IMR-90 (cell line): ENCODE data around the gene LYPD3. TPM values are rescaled to one million over a fixed set of nuclear protein-coding genes. Genes with fewer than 3 reads are reported as not detected.

Experiments used
- ATAC-seq: fragments of 200-7000 bp; cut with Tn5 transposase; 2 replicates; pipeline ENCODE4 v1.9.1; 2020; ENCODE audit warnings: low read depth, mild to moderate bottlenecking, moderate library complexity
- BruUV-seq: library from RNA; stranded (reverse); fragments of 400-500 nt; replicated peaks from 2 replicates; lab custom pipeline; 2021; lab: Mats Ljungman, UMichigan
- CTCF ChIA-PET: fragments of 300-600 bp; formaldehyde crosslinking; extraction: SDS; loops from one replicate; lab custom pipeline; 2021; ENCODE audit warnings: antibody characterized with exemption; lab: Yijun Ruan, JAX
- POLR2A ChIA-PET: fragments of 300-600 bp; sonication (Branson Sonifier 250); formaldehyde crosslinking; loops from one replicate; lab custom pipeline; 2022; ENCODE audit warnings: antibody characterized with exemption; ENCODE audit not compliant: unreplicated experiment; lab: Charles Lee
- DNase-seq: peaks from one replicate; pipeline ENCODE4 v3.0.0; 2013
- H2AFZ ChIP-seq: replicated peaks from 2 replicates; pipeline ENCODE3; 2013; ENCODE audit warnings: low read length, mild to moderate bottlenecking; ENCODE audit not compliant: poor library complexity
- H2AK5ac ChIP-seq: 2 replicates; pipeline ENCODE4 v1.6.1; 2013; ENCODE audit warnings: low read depth, low read length, inconsistent platforms
- H2AK9ac ChIP-seq: replicated peaks from 2 replicates; pipeline ENCODE3; 2013; ENCODE audit warnings: mild to moderate bottlenecking, low read depth, low read length, moderate library complexity; ENCODE audit not compliant: poor library complexity
- H2BK120ac ChIP-seq: 2 replicates; pipeline ENCODE4 v1.6.1; 2013; ENCODE audit warnings: low read depth, low read length, inconsistent platforms
- H2BK15ac ChIP-seq: 3 replicates; pipeline ENCODE4 v1.6.1; 2013; ENCODE audit warnings: low read depth, low read length, inconsistent platforms
- H2BK20ac ChIP-seq: 2 replicates; pipeline ENCODE4 v1.6.1; 2013; ENCODE audit warnings: low read depth, mild to moderate bottlenecking, inconsistent platforms, low read length, moderate library complexity
- H2BK5ac ChIP-seq: 2 replicates; pipeline ENCODE4 v1.6.1; 2013; ENCODE audit warnings: mild to moderate bottlenecking, low read depth, low read length, inconsistent platforms; ENCODE audit not compliant: poor library complexity, severe bottlenecking
- H3K14ac ChIP-seq: replicated peaks from 2 replicates; pipeline ENCODE4 v1.6.1; 2013; ENCODE audit warnings: low read depth, low read length, inconsistent platforms
- H3K18ac ChIP-seq: 2 replicates; pipeline ENCODE4 v1.6.1; 2013; ENCODE audit warnings: low read depth, low read length, control low read depth
- H3K23ac ChIP-seq: 2 replicates; pipeline ENCODE4 v1.6.1; 2013; ENCODE audit warnings: low read depth, low read length, inconsistent platforms
- H3K27ac ChIP-seq: 2 replicates; pipeline ENCODE4 v1.5.1; 2013; ENCODE audit warnings: mild to moderate bottlenecking, control low read depth, low read length; ENCODE audit not compliant: insufficient read depth
- H3K27me3 ChIP-seq: 2 replicates; pipeline ENCODE4 v1.6.1; 2013; ENCODE audit warnings: low read length; ENCODE audit not compliant: control insufficient read depth, insufficient read depth
- H3K36me3 ChIP-seq: 2 replicates; pipeline ENCODE4 v1.6.1; 2013; ENCODE audit warnings: low read length, mixed read lengths; ENCODE audit not compliant: control insufficient read depth, insufficient read depth
- H3K4ac ChIP-seq: 2 replicates; pipeline ENCODE4 v1.6.1; 2013; ENCODE audit warnings: low read depth, low read length, inconsistent platforms
- H3K4me1 ChIP-seq: 2 replicates; pipeline ENCODE4 v1.6.1; 2013; ENCODE audit warnings: low read length, mixed read lengths; ENCODE audit not compliant: control insufficient read depth, insufficient read depth
- H3K4me2 ChIP-seq: 2 replicates; pipeline ENCODE4 v1.6.1; 2013; ENCODE audit warnings: low read depth, mild to moderate bottlenecking, control low read depth, low read length, moderate library complexity
- H3K4me3 ChIP-seq: 2 replicates; pipeline ENCODE4 v1.5.1; 2013; ENCODE audit warnings: low read depth, mild to moderate bottlenecking, control low read depth, low read length, moderate library complexity; ENCODE audit not compliant: insufficient read depth
- H3K56ac ChIP-seq: 2 replicates; pipeline ENCODE4 v1.6.1; 2013; ENCODE audit warnings: low read length, inconsistent platforms; ENCODE audit not compliant: insufficient read depth; ENCODE audit errors: extremely low read depth
- H3K79me1 ChIP-seq, 2 experiments: 2 replicates each; pipeline ENCODE4 v1.6.1; 2013; ENCODE audit warnings: low read length in 2 of 2, inconsistent platforms in 1 of 2, low read depth in 1 of 2
- H3K9ac ChIP-seq: 2 replicates; pipeline ENCODE4 v1.6.1; 2013; ENCODE audit warnings: low read depth, low read length, control low read depth
- H3K9me1 ChIP-seq: 2 replicates; pipeline ENCODE4 v1.6.1; 2013; ENCODE audit warnings: low read length, inconsistent platforms; ENCODE audit not compliant: insufficient read depth
- H3K9me3 ChIP-seq: 2 replicates; pipeline ENCODE4 v1.6.1; 2013; ENCODE audit warnings: low read length; ENCODE audit not compliant: control insufficient read depth, insufficient read depth
- H4K20me1 ChIP-seq: 2 replicates; pipeline ENCODE4 v1.6.1; 2013; ENCODE audit warnings: low read length, inconsistent platforms; ENCODE audit not compliant: insufficient read depth
- H4K5ac ChIP-seq: 2 replicates; pipeline ENCODE4 v1.6.1; 2013; ENCODE audit warnings: mild to moderate bottlenecking, low read depth, low read length, control low read depth
- H4K8ac ChIP-seq, 2 experiments: 2 replicates each; pipeline ENCODE4 v1.6.1; 2013; ENCODE audit warnings: low read depth in 2 of 2, low read length in 2 of 2, control low read depth in 1 of 2, inconsistent platforms in 1 of 2
- H4K91ac ChIP-seq: 2 replicates; pipeline ENCODE4 v1.6.1; 2013; ENCODE audit warnings: low read depth, low read length, inconsistent platforms; ENCODE audit not compliant: insufficient read depth
- MAZ ChIP-seq: IDR thresholded peaks from 2 replicates; pipeline ENCODE4 v1.6.1; 2012; ENCODE audit warnings: low read depth, mild to moderate bottlenecking, low read length, improper control_type of control experiment, moderate library complexity, borderline replicate concordance
- RCOR1 ChIP-seq: IDR thresholded peaks from 2 replicates; pipeline ENCODE4 v1.6.1; 2012; ENCODE audit warnings: mild to moderate bottlenecking, low read length, improper control_type of control experiment; ENCODE audit not compliant: insufficient replicate concordance
- RFX5 ChIP-seq: IDR thresholded peaks from 2 replicates; pipeline ENCODE4 v1.8.0; 2012; ENCODE audit warnings: low read depth, mild to moderate bottlenecking, low read length, moderate library complexity
- WGBS, 2 experiments: methylation state at CpG; one replicate each; pipeline versions ENCODE4 v1.1.5 to v1.1.7; 2013; ENCODE audit warnings: missing lambda C conversion rate in 2 of 2; ENCODE audit not compliant: insufficient read length in 1 of 2; ENCODE audit errors: extremely low coverage in 2 of 2; 5-methylcytosine and 5-hydroxymethylcytosine counted together
- dilution Hi-C: fragments of 300-500 bp; cut with HindIII; formaldehyde crosslinking; loops from one replicate; pipeline ENCODE4 v1.14.3; 2018; ENCODE audit warnings: low sequenced_read_pairs; ENCODE audit not compliant: unreplicated experiment
- in situ Hi-C: fragments of 300-500 bp; cut with MboI; formaldehyde crosslinking; loops from 3 replicates; pipeline ENCODE4 v1.14.3; 2019; ENCODE audit warnings: low sequenced_read_pairs, inconsistent platforms, mixed read lengths
- intact Hi-C: fragments of 100-400 bp; cut with micrococcal nuclease; formaldehyde crosslinking; loops from 2 replicates; pipeline ENCODE4 v1.10.0; 2022
- polyA plus RNA-seq, 3 experiments: library from polyadenylated mRNA; depleted of rRNA; stranded (reverse); fragments of >200 nt; gene quantifications; 2 replicates each; pipeline ENCODE4 v1.2.3, GENCODE V29; 2012; ENCODE audit warnings: low replicate concordance in 1 of 3
- total RNA-seq: library from RNA; depleted of rRNA; stranded (reverse); fragments of >200 nt; gene quantifications from 2 replicates; pipeline ENCODE4 v1.2.3, GENCODE V29; 2012
- TF ChIP-seq, protein P1 (sequence below): conservative IDR thresholded peaks from 2 replicates; pipeline ENCODE4 v1.5.1; 2012; ENCODE audit warnings: mild to moderate bottlenecking, low read depth, low read length, improper control_type of control experiment

The LYPD3 gene
- total and polyA plus RNA-seq, 2 of the 4 experiments (the other 2 are of a cell fraction), result 0.18 to 1.1 TPM

DNA sequence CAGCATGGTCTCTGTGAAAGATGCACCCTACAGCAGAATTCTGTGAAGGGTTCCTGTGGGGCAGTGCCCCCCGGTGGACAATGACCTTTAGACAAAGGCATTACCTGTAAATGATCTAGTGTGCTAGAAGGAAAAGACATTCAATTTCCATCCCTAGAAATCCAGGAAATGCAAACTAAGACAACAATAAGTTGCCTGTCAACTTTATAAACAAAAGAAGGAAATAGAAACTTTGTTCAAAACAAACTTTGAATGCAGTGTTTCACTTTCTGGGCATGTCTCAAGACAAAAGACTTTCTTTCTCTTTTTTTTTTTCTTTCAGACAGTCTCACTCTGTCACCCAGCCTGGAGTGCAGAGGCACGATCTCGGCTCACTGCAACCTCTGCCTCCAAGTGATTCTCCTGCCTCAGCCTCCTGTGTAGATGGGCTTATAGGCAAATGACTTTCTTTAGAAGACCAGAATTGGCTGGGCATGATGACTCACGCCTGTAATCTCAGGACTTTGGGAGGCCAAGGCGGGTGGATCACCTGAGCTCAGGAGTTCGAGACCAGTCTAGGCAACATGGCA is 35.2 kb downstream of the LYPD3 start:
- DNase-seq (no peak), ATAC-seq (no peak)
- H3K9me1 ChIP-seq, result no peaks in the 10 kb centered on the region
- BruUV-seq, result no TSS peak
- H4K8ac ChIP-seq, result no peak overlapping the region
- H4K20me1 ChIP-seq, result no peaks in the 10 kb centered on the region
- H3K79me1 ChIP-seq, result no peaks in the 10 kb centered on the region
- CTCF ChIA-PET, result no interaction called here
- no peaks in the 10 kb centered on the region for H3K9me3 ChIP-seq
- H2AFZ ChIP-seq, result no peak overlapping the region
- H3K4me1 ChIP-seq, result no peaks in the 10 kb centered on the region
- no peak overlapping the region for H3K23ac ChIP-seq
- no peak overlapping the region for H4K91ac ChIP-seq
- H2BK5ac ChIP-seq, result no peak overlapping the region
- H2AK5ac ChIP-seq, result no peak overlapping the region
- no peak overlapping the region for H2AK9ac ChIP-seq
- H3K27ac ChIP-seq, result no peak overlapping the region
- no peak overlapping the region for H2BK120ac ChIP-seq
- no CpG with 5 or more reads among the region's 6 CpGs for WGBS, 2 experiments
- no peak overlapping the region for H3K18ac ChIP-seq
- TF ChIP-seq, protein P1, sequence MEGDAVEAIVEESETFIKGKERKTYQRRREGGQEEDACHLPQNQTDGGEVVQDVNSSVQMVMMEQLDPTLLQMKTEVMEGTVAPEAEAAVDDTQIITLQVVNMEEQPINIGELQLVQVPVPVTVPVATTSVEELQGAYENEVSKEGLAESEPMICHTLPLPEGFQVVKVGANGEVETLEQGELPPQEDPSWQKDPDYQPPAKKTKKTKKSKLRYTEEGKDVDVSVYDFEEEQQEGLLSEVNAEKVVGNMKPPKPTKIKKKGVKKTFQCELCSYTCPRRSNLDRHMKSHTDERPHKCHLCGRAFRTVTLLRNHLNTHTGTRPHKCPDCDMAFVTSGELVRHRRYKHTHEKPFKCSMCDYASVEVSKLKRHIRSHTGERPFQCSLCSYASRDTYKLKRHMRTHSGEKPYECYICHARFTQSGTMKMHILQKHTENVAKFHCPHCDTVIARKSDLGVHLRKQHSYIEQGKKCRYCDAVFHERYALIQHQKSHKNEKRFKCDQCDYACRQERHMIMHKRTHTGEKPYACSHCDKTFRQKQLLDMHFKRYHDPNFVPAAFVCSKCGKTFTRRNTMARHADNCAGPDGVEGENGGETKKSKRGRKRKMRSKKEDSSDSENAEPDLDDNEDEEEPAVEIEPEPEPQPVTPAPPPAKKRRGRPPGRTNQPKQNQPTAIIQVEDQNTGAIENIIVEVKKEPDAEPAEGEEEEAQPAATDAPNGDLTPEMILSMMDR, result 0 out of 2 replicates have a peak, but pooled peaks have one; percentile 9
- TF ChIP-seq RFX5, result no peak
- no peak for TF ChIP-seq MAZ
- no peak for TF ChIP-seq RCOR1
- H3K14ac ChIP-seq, result no peak overlapping the region
- intact Hi-C loops (loop anchor here (5.0 kb wide), 1 partner anchor 222 kb away; no protein-coding TSS in a partner anchor), in situ Hi-C loops (no loop called here), dilution Hi-C loops (no loop called here)
- H3K27me3 ChIP-seq, result no peaks in the 10 kb centered on the region
- no peak overlapping the region for H3K4ac ChIP-seq
- no peak overlapping the region for H3K4me2 ChIP-seq
- no peaks in the 10 kb centered on the region for H3K36me3 ChIP-seq
- POLR2A ChIA-PET, result no interaction called here
- H3K9ac ChIP-seq, result no peak overlapping the region
- no peak overlapping the region for H3K56ac ChIP-seq
- no peak overlapping the region for H2BK15ac ChIP-seq
- H4K5ac ChIP-seq, result no peak overlapping the region
- H3K4me3 ChIP-seq, result no peak overlapping the region
- H2BK20ac ChIP-seq, result no peak overlapping the region
